Dedifferentiated amniotic fluid mesenchymal stem cell (primary cell): ENCODE data around the gene BFSP1.

ENCODE experiments used
- DNase-seq: peaks from one replicate; pipeline ENCODE4 v3.0.0-alpha.2; 2016; ENCODE audit errors: extremely low spot score

BFSP1 gene

DNA sequence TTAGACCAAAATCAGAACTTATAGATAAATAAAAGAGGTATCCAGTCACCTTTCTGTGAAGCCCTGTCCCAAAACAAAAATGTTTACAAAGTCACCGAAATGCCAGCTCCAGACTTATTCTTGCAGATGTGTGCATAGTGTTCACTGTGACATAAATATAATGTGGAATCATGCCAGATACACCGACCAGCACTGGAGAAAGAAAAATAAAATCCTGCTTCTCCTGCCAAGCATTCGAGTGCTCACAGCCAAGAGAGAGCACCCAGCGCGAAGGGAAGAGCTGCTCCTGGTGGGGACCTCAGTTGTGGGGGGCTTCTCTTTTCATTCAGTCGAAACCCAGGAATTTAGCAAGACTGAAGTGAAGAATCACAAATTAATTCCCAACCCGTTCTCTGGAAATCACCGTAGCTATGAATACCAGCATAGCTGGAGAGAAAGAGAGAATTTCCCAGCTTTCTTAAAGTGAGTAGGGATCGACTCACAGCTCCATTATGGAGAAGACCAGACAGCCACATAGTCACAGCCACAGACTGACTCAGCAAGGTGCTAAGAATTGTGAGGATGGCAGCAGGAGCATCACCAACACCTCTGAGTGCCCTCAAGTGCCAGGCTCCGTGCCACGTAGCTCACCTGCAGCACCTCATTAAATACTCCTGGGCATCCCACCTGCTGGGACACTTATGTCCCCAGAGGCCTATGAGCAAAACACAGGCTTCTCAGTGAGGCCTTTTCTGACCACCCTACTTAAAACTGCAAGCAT, 33.2 kb downstream of the BFSP1 start:
- DNase-seq = no peak

DNA sequence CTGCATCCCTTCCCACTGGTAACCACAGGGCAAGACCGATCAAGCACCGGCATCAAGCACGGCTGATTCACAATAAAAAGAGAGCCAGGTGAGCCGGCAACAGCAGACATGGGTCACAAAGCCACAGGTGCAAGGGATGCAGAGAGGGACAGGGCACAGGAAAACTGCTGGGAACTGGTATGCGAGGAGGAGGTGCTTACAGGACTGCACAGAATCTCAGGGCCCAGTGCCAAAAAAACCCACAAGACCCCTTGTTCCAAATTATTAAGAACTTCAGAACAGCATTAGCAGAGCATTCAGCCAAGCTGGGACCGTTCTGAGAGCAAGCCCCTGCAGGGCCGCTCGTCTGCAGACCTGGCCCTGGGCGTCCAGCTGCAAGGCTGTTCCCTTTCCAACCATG, 35.4 kb downstream of the BFSP1 start:
- no peak for DNase-seq

DNA sequence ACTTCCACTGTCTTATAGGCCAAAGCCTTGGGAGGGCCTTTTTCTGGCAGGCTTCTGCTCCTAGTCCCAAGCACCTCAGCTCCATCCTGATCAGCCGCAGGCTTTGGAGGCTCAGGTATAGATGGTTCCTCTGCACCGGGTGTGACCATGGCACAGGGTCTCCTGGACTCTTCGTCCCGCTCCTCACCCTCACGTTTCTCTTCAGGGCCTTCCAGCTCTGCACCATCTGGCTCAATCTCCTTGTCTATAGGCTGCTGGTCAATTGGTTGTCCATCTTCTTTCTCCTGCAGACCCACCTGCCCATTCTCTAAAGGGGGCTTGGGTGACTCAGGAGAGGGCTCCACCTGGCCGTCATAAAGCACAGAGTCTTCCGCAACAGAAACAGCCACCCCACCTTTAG, 37.0 kb downstream of the BFSP1 start:
- DNase-seq = no peak

DNA sequence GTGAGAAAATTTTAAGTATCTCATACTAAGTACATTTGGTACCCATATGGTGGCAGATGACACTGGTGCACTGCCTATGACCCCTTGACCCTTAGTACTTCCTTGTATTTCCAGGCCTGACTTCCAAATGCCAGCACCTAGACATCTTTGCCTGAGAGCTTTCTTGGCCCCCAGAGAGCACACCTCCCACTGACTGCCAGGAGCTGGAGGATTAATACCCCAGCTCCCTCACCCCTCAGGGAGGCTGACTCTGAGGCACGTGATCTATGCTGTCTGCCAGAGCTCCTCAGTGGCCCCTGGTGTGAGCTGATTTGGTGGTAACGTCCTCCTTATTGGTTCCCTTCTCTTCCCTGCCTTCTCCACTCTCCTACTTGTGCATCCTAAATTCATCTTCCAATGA, 38.0 kb downstream of the BFSP1 start:
- DNase-seq = no peak

DNA sequence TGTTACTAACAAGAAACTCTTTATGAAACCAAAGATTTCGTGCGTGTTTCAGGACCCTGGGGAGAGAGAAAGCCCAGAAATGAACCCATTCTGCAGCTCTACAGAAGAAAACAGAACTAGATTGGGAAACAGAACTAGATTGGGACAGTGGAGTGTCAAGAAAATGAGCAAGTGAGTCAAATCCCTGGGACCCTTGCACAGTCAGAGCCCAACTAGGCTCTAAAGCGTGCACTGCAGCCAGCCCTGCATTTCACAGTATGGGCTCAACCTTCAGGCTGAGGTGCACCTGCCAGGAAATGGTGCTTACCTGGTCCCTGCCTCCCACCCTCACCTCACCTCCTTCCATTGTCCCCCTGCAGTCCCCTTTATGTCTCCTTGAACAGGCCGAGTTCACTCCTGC, 39.7 kb downstream of the BFSP1 start:
- no peak for DNase-seq

DNA sequence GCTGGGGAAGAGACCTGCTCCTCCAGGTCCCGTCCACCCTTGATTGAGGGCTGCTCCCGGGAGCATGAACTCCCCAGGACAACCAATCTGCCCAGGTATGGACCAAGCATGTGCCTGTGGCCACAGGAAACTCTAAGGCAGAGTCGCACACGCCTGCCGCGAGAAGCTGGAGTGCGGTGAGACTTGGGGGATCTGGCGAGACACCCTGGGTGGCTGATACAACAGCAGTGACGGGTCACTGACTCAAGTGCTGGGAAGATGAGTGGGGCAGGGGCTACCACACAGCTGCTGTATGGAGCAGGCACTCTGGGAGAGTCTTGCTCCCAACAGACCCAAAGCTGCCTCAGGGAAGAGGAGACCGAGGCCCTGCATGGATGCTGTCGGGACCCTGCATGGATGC, 40.1 kb downstream of the BFSP1 start:
- DNase-seq = no peak

DNA sequence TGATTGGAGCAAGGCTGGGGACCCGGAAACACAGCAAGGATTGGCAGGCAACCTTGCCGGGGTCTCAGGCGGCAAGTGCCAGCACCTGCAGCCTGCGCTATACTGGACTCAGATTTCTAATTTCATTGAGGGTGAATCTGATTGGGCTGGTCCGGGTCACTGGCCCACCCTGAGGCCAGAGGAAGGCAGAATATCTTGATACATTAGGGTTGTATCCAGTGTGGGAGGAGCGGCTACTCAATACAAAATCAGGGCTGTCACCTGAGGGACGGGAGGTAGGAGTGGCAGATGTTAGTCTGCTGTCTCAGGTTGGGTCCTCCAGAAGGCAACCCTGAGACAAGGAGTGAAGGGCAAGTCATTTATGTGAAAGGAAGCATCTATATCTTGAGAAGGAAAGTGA, 40.7 kb downstream of the BFSP1 start:
- DNase-seq = no peak

DNA sequence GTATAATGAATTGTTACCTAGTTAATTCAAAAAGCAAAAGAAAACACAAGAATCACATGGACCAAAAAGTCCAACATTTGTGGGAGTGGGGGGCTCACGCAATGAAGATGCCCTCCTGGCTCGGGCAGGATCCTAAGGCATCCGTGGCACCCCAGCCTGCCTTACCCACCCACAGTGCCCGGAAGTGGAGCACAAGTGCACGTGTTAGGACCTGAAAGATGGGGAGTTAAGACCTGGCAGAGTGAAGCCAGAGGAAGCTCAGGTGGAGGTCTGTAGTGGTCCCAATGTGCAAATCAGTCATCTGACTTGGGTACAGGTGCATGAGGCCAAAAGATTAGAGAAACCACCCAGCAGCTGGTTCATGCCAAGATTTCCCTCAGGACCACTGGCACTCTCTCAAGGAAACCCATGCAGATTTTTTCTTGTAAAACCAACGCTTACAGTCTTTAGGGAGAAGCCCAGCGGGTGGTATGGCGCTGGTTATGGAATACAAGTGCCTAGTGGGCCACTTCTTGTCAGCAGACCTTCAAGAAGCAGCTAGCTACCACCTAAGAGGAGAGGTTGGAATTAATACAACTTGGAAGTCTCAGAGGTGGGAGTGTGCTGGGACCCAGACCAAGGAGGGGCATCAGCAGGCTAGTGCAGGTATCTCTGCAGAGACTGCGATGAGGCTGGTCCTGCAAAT, 42.1 kb downstream of the BFSP1 start:
- no peak for DNase-seq

DNA sequence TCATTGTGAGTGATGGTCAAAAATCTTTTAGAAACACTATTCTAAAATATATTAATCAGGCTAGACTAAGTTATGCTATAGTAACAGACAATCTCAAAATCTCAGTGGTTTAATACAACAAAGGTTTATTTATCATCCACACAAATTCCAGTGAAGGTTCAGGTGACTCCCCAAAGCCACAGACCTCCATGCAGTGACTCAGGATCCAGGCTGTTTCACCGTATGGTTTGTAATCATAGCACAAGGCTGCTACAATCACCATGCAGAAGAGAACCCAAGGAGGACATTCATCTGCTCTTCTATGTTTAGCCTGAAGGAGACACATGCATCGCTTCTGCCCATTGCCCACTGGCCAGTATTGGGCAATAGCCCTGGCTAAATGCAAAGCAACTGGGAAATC, 46.2 kb downstream of the BFSP1 start:
- DNase-seq = no peak

DNA sequence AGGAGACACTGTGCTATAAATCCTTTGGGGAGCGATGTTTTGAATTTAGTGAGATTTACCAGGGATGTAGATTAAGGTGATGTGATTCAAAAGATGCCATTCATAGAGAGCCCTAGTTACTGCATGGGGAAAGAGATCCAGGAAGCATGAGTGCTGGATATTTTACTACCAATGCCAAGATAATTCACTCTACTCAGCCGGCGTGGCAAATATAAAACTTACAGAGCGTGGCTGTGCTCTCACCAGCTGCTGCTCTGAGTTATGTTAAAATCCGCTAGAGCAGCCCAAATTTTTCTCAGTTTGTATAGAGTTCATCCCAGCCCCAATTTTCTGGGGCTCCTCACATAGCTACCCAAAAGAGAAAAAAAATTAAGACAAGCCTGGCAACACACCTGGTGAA, 48.6 kb downstream of the BFSP1 start:
- no peak for DNase-seq

DNA sequence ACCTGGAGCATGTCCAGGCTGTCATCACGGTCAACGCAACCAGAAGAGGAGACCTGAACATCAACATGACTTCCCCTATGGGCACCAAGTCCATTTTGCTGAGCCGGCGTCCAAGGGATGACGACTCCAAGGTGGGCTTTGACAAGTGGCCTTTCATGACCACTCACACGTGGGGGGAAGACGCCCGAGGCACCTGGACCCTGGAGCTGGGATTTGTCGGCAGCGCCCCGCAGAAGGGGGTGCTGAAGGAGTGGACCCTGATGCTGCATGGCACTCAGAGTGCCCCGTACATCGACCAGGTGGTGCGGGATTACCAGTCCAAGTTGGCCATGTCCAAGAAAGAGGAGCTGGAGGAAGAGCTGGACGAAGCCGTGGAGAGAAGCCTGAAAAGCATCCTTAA, 49.5 kb downstream of the BFSP1 start:
- DNase-seq = no peak

DNA sequence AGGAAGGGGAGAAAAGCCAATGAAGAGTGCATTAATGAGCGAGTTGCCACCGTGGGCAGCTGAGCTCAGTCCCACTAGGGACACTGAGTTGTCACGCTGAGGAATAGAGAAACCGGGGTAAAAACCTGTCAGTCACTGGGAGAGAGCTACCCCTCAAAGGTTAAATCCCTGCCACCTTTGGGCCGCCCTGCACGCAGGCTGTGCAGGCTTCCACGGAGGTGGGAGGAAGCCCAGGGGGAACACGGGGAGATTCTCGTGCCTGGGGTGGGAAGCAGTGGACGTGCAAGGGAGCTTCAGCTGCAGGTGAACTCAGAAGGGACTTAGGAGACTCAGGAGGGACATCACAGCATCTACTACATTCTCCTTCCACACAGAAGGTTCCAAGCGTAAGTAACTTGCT, 50.5 kb downstream of the BFSP1 start:
- no peak for DNase-seq

DNA sequence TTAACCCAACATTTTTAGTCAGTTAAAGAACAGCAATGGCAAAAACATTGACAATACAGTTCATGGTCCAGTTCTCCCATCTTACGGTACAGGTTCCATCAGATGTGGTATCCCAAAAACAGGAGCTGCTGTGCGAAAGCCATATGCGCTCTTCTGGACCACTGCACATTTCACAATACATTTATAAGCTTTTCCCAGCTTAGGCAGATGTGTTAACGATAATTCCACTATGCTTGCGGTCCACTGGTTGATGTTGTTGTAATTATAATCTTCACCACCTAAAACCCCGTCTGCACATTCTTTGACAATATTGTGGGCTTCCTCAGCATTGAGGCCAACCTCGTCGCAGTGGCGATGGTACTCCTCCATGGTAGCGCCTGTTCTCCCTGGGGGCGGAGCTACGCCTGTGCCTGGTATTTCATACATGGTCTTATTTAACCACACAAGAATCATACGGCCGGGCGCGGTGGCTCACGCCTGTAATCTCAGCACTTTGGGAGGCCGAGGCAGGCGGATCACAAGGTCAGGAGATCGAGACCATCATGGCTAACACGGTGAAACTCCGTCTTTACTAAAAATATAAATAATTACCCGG, 52.0 kb downstream of the BFSP1 start:
- DNase-seq = no peak

DNA sequence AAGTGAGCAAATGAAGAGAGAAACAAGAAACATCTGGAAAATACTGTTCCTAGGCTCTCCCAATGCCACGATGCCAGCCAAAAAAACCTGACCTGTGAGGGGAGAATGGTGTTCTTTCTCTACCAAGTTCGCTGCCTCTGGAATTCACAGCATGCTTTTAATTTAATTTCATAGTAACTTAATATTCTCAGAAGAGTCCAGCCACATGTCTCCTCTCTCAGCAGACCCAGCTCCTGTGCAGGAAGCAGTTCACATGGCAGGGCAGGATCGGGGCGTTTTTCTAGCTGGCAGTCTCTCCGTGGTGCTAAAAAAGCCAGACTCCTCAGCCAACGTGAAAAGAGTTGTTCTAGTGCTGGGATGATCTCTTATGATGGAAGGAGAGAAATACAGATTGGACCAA, 57.5 kb downstream of the BFSP1 start:
- DNase-seq = no peak

DNA sequence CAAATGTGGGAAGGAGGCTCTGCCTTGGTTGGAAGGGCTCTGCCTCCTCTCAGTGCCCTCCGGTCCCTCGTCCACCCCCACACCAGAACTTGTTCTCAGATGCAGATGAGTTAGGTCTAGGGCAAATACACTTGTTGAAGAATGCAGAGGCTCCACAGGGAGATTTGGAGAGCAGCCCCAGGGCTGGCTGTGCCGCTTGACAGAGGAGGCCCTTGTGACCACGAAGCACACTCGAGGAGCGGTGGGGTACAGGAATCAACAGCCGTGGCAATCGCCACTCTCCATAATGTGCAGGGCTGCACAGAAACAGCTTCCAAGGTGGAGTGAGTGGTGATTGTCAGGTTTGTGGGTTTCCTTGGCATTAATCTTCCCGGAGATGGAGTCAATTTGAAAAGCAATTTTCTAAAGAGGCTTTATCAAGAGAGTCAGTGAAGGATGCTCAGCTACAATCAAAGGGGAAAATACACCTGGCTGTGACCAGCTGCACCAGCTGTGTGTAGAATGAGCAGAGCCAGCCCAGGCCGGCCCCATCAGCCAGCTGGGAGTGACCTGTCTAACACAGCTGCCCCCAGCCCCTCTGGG, 59.5 kb downstream of the BFSP1 start:
- DNase-seq = no peak

DNA sequence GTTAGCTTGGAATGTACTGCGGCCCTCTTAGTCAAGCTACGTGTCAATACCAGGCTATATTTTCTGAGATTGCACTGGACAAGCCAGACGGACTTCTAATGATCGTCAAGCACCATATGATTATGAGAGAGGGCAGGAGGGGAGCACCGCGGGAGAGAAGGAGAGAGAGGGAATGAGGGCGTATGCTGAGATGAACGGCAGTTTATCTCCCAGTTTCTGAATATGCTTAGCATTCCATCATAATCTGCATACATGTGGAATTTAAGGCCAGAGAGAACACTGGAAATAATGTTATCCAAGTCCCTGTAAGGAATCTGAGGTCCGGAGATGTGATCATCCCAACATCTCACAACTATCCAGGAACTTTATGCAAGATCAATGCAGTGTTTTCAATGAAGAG, 60.2 kb downstream of the BFSP1 start:
- no peak for DNase-seq

DNA sequence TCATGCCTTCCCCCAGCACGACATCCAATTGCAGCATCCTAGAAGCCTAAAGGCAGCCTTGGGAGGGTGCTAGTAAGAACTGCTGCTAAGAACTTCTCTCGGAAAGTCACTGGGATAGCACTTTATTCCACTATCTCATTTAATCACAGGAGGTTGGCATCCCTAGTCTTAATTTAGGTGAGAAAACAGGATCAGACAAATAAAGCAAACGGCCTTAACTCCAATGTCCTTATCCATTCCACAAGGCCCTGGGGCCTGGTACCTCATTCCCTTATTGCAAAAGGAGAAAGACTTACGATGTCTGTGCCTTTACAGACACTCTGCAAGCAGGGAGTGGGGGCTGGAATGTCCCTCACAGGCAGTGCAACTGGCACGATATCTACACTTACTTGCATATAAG, 60.7 kb downstream of the BFSP1 start:
- no peak for DNase-seq

DNA sequence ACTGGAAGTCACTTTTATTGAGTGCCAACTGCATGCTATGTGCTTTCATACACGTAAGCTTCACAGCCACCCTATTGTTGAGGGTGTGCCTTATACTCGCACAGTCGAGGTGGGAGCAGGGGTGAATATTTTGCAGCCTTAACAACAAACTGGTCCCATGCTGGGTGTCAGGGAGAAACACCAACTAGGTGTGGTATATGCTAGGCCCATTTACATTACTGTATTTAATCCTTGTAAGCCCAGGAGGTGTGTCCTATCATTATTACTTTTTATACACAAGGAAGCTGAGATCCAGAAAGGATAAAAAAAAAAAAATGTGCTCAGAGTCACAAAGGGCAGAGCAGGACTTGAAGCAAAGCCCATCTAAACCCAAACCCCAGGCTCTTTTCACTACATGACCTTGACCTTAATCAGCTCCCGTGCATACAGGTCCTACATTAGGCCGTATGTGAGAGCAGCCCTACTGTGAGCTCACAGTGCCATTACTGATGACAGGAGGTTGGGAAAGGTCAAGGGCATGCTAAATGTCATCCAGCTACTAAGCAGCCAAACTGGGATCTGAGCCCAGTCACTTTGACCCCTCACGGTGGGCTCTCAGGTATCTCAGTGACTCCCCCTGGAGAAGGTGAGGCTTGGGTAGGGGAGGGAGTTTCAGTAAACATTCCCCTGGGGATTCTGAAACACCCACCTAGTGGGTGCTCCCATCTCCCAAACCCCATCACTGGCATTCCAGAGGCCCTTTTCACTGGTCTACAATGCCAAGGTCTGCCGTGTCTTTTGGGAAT, 61.7 kb downstream of the BFSP1 start:
- no peak for DNase-seq

DNA sequence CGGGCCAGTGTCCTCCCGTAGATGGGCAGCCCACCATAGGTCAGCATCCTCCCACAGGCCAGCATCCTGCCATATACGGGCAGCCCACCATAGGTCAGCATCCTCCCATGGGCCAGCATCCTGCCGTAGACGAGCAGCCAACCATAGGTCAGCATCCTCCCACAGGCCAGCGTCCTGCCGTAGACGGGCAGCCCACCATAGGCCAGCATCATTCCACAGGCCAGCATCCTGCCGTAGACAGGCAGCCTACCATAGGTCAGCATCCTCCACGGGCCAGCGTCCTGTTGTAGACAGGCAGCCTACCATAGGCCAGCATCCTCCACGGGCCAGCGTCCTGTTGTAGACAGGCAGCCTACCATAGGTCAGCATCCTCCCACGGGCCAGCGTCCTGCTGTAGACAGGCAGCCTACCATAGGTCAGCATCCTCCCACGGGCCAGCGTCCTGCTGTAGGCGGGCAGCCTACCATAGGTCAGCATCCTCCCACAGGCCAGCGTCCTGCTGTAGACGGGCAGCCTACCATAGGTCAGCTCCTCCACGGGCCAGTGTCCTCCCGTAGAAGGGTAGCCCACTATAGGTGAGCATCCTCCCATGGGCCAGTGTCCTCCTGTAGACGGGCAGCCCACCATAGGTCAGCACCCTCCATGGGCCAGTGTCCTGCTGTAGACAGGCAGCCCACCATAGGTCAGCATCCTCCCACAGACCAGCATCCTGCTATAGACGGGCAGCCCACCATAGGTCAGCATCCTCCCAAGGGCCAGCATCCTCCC, 62.9 kb downstream of the BFSP1 start:
- no peak for DNase-seq

DNA sequence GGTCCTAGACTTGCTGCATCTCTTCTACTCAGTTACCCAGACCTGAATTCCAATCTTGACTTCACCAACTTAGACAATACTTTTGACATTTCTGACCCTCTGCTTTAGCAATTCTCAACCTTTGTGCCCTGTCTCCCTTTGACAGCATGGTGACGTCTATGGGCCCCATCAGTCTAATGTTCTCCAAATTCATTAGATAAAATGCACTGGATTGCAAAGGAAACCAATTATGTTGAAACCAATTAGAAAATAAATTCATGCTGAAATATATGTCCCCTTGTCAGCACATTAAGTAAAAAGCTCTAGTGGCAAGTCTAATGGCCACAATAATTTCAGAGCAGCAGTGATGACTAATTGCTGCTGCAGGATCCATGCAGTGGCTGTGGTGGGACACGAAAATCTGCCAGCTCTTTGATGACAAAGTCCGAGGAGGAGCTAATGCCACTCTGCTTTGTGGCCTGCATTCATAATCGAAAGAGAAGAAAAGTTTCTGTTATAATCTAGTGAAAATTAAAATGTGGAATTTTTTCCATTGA, 64.0 kb downstream of the BFSP1 start:
- no peak for DNase-seq

DNA sequence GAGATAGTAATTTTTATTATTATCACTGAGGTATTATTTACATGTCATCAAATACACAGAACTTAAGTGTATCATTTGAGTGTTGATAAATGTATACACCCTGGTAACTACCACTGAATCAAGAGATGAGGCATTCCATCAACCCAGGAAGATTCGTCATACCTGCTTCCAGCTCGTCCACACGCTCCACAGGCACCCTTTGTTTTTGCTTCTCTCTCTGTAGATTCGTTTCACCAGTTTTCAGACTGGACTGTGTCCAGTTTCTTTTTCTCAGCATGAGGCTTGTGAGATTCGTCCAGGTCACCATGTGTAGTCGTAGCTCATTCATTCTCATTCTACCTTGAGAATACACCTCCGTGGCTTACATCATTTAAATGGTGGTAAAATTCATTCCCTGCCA, 64.5 kb downstream of the BFSP1 start:
- no peak for DNase-seq
